ENCODE data around the gene ZG16B. TPM values are rescaled to one million over a fixed set of nuclear protein-coding genes. Genes with fewer than 3 reads are reported as not detected.

The ZG16B gene
- polyA plus RNA-seq, 1 experiment, result 0.40 TPM

GRCh38 chr16:2821487-2822157 is 8.5 kb upstream of the ZG16B start:
- Histone ChIP-seq H3K9me3 (ENCODE audit: control insufficient read depth, insufficient read depth, low read length) (peaks cover 4% of the 10 kb centered on the region; the same call in 1 of the 2 replicates), H3K27me3 (ENCODE audit: control insufficient read depth, insufficient read depth, low read length) (peaks cover 36% of the 10 kb centered on the region), H3K4me3 (ENCODE audit: low read depth, low read length) (no peak overlapping the region), H3K27ac (ENCODE audit: low read depth, low read length) (no peak overlapping the region)
- no peak for TF ChIP-seq CTCF (IDR thresholded peaks at IDR 0.05; ENCODE audit: low read depth, low read length)
- DNase-seq (ENCODE audit: low read depth, low spot score), result no peak
- ChIA-PET POLR2A (no interaction called here), CTCF (interaction anchor here (0.5 to 1.2 kb wide), 3 partner anchors 18 to 105 kb away, joined by 4 read pairs; no protein-coding TSS in a partner anchor)

DNA sequence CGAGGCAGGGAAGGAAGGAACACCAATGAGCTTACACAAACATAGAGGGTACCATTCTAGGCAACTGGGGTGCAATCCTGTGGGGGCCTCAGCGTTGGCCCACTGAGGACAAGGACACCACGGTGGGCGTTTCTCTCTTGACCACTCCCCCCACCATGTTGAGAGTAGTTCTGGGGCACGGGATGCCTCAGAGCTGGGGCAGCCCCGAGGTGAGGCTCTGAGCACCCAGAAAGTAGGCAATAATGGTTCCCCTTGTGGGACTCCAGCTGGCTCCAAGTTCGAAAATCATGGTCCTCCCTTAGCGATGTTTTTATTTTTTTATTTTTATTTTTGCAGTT is 8.0 kb upstream of the ZG16B start:
- Histone ChIP-seq H3K27ac (ENCODE audit: low read depth, low read length) (no peak overlapping the region), H3K27me3 (ENCODE audit: control insufficient read depth, insufficient read depth, low read length) (peaks cover 36% of the 10 kb centered on the region), H3K4me3 (ENCODE audit: low read depth, low read length) (no peak overlapping the region), H3K9me3 (ENCODE audit: control insufficient read depth, insufficient read depth, low read length) (peaks cover 4% of the 10 kb centered on the region; the same call in 1 of the 2 replicates)
- TF ChIP-seq CTCF (IDR thresholded peaks at IDR 0.05; ENCODE audit: low read depth, low read length), result no peak
- CTCF ChIA-PET, result interaction anchor here (1.1 to 1.2 kb wide), 2 partner anchors 17 to 105 kb away, joined by 4 read pairs; no protein-coding TSS in a partner anchor
- POLR2A ChIA-PET, result no interaction called here
- no peak for DNase-seq (ENCODE audit: low read depth, low spot score)

DNA sequence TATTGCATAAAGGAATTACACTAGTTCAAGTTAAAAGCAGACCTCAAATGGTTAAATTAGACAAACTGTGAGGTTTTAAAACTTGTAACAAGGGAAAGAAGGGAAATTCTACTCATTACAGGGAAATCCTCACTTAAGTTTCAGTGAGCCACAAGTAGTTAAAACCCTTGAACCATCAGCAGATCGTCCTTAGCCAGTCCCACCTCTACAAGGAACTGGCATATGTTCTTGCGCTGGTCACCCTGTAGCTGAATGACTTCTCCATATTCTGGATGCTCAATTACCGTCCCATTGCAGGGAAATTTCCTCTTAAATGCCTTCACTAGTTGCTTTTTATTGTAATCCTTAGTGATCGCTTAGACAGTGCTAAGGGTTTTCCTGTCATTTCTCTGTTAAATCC is 7.6 kb upstream of the ZG16B start:
- no peak for DNase-seq (ENCODE audit: low read depth, low spot score)
- Histone ChIP-seq H3K27ac (ENCODE audit: low read depth, low read length) (no peak overlapping the region), H3K27me3 (ENCODE audit: control insufficient read depth, insufficient read depth, low read length) (peaks cover 36% of the 10 kb centered on the region), H3K9me3 (ENCODE audit: control insufficient read depth, insufficient read depth, low read length) (peaks cover 3% of the 10 kb centered on the region; the same call in 1 of the 2 replicates), H3K4me3 (ENCODE audit: low read depth, low read length) (no peak overlapping the region)
- CTCF ChIA-PET, result interaction anchor here (1.1 to 1.2 kb wide), 2 partner anchors 17 to 105 kb away, joined by 4 read pairs; no protein-coding TSS in a partner anchor
- POLR2A ChIA-PET, result no interaction called here
- no peak for TF ChIP-seq CTCF (IDR thresholded peaks at IDR 0.05; ENCODE audit: low read depth, low read length)

DNA sequence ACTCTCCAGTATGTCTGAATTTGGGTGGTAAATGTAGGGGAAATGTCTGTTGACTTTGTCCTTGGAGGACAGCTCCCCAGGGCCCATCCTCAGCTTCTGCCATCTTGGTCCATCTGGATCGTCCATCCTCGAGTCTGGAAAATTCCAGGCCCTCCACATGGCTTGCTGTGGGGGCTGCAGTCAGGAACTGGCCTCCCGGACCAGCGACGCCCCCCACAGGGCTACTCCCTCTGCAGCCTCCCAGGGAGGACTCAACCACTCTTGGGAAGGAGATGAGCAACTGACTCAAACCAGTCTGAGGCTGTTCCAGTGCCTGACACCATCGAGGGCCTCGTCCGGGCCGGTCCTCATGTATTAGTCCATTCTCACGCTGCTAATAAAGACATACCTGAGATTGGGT is 5.5 kb upstream of the ZG16B start:
- no peak for TF ChIP-seq CTCF (IDR thresholded peaks at IDR 0.05; ENCODE audit: low read depth, low read length)
- Histone ChIP-seq H3K27ac (ENCODE audit: low read depth, low read length) (no peak overlapping the region), H3K9me3 (ENCODE audit: control insufficient read depth, insufficient read depth, low read length) (no peaks in the 10 kb centered on the region; the same call in 1 of the 2 replicates), H3K4me3 (ENCODE audit: low read depth, low read length) (no peak overlapping the region), H3K27me3 (ENCODE audit: control insufficient read depth, insufficient read depth, low read length) (peaks cover 40% of the 10 kb centered on the region)
- POLR2A ChIA-PET, result no interaction called here
- no peak for DNase-seq (ENCODE audit: low read depth, low spot score)
- CTCF ChIA-PET, result no interaction called here

- DNase-seq (ENCODE audit: low read depth, low spot score), result no peak
- ChIA-PET POLR2A (no interaction called here), CTCF (interaction anchor here (1.0 kb wide), 1 partner anchor 14 kb away, joined by 5 read pairs; no protein-coding TSS in a partner anchor)
- no peaks in the 10 kb centered on the region; the same call in 1 of the 2 replicates for H3K9me3 ChIP-seq (ENCODE audit: control insufficient read depth, insufficient read depth, low read length)
- no peak overlapping the region for H3K4me3 ChIP-seq (ENCODE audit: low read depth, low read length)
- no peak for TF ChIP-seq CTCF (IDR thresholded peaks at IDR 0.05; ENCODE audit: low read depth, low read length)
- peaks cover 41% of the 10 kb centered on the region for H3K27me3 ChIP-seq (ENCODE audit: control insufficient read depth, insufficient read depth, low read length)
- no peak overlapping the region for H3K27ac ChIP-seq (ENCODE audit: low read depth, low read length)
These were observed 4.9 kb upstream of the ZG16B start for GRCh38 chr16:2825049-2825742.

All from AG04450 (cell line).